Gastroesophageal sphincter (tissue), 3 donors: ENCODE data around the gene CLDN20.

Experiments
- CTCF ChIP-seq, 4 experiments: fragments of 200-600 bp in 2 of 4; fragments of 450-650 bp in 2 of 4; sonication (generic) in 1 of 4; IDR thresholded peaks; one replicate each; pipeline ENCODE4 v1.5.1; 2017 to 2019; ENCODE audit warnings: antibody characterized with exemption in 4 of 4, mild to moderate bottlenecking in 2 of 4, moderate library complexity in 2 of 4
- POLR2A ChIP-seq, 2 donors: fragments of 450-650 bp; IDR thresholded peaks; one replicate each; pipeline ENCODE4 v1.6.1; 2017; ENCODE audit warnings: antibody characterized with exemption in 2 of 2, mild to moderate bottlenecking in 2 of 2, moderate library complexity in 1 of 2

- TF ChIP-seq POLR2A (IDR thresholded peaks at IDR 0.05): no peak
- TF ChIP-seq CTCF (IDR thresholded peaks at IDR 0.05): no peak
Observed at GRCh38 chr6:155216312-155217046, 47.3 kb upstream of the CLDN20 start.
